NCI-H345 treated with DMSO at 0.1 percent for 48 hours (cell line): ENCODE results near the gene NEK10.

ENCODE experiments used
- DNase-seq: peaks from one replicate; lab custom pipeline; 2025; ENCODE audit not compliant: unreplicated experiment; lab: John Stamatoyannopoulos, UW

The NEK10 gene

DNA sequence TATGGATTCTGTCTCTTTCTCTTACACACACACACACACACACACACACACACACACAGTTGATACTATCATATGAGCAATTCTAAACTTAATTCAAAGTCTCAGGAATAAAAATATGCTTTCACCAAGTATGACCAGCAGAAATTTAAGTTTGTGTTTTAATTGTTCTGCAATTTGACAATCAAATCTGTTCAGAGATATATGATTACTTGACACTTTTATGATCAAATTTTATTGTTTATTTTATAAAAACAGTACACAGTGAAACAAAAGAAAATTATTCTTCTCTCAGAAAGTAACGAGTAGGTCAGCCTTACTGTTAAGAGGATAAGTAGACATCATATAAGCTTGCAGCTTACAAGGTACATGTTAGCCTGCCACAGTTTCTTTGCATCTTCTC is 114.3 kb downstream of the NEK10 start:
- no peak for DNase-seq

DNA sequence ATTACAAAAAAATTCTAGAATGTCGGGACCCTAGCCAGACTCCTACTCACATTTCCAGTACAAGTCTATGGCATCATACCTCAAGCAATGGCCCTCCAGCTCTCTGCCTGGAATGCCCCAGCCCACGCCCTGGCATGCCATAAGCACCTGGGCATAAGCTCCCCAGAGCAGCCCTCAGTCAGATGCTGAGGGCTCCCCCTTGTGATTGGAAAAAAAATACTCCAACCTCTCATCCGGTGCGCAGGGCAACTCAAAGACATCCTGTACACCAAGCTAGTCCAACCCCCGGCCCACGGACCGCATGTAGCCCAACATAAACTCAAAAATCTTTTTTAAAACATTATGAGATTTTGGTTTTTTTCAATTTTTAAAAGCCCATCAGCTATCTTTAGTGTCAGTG is 115.4 kb downstream of the NEK10 start:
- no peak for DNase-seq

- no peak for DNase-seq
These were observed 115.8 kb downstream of the NEK10 start for GRCh38 chr3:27253391-27253790.

- no peak for DNase-seq
These were observed 116.5 kb downstream of the NEK10 start for GRCh38 chr3:27252646-27253045.

DNA sequence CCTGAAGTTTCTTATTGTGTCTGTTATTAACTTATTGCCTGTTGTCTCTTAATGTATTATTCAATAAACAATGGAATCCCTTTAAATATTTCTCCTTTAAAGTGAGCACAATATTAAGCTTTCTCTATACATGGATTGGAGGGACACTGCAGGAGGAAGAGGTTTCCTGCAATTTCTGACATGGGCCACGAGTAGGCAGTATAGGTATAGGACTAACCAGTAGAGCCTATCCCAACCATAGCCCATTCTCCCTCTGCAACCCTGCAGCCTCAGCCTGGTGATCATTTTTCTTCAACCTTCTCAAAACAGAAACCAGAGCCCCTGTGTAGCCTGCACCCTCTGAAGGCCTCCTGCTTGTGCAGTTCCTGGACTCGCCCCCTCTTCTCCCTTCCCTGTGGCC is 124.8 kb downstream of the NEK10 start:
- no peak for DNase-seq

DNA sequence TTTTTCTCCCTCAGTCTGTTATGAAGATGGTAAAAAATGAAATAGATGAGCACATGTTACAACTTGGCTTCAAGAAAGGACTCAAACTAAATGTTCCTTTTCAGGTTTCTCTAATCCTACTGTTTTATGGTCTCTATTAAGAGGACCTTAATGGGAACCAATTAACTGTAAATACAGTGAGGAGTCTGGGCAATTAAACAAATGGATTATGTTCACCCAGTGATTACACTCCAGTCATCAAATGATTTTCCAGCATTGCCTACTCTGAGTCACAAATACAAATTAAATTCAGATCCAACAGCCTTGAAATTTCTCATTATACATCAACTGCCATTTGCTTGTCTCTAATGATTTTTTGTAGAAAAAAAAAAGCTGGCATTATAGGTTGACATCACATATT is 129.2 kb downstream of the NEK10 start:
- DNase-seq, result no peak

DNA sequence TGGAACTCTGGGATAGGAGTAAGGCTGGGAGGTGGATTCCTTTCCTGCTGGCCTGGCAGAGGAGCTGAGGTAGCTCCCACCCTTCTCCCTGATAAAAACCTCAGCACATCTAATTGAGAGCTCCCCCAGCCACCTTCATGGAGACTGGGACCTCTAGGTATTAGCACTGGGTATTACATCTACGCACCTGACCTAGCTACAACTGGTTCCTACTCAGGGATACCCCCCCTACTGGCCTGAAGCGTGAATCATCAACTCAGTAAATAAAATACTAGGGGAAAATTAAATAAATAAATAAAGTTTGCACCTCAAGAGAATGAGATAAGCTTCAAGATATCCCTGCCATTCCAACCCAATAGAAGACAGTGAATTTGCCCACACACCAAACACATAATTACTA is 140.4 kb downstream of the NEK10 start:
- no peak for DNase-seq

DNA sequence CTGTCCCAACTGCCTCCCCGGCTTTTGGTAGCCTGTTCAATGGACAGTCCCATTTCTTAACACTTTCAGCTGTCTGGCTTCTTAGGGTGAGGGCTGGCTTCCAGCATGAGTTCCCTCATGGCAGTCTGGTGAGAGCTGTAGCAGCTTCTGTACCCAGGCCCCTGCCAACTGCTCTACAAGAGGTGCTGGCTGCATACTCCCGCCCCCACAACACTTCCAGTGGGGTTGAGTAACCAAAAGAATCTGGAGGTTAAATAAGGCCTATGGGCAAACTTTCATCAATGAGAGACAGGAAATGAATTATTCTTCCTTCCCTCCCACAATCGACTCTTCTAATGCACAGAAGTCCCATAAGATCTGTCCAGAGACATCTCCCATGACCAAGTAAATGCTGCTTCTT is 145.0 kb downstream of the NEK10 start:
- no peak for DNase-seq

GRCh38 chr3:27221264-27221932 is 147.8 kb downstream of the NEK10 start:
- DNase-seq, result no peak

DNA sequence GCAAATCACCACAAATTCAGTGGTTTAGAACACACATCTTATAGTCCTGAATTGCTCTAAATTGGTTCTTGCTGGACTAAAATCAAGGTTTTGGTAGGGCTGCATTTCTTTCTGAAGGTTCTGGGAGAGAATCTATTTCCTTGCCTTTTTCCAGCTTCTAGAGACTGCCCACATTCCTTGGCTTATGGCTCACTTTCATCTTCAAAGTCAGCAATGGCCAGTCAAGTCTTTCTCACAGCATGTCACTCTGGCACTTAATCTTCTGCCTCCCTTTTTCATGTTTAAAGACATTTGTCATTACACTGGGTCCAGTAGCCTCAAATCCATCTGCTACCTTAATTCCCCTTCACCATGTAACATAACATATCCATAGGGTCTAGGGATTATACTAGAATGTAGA is 149.0 kb downstream of the NEK10 start:
- no peak for DNase-seq

GRCh38 chr3:27219127-27219845 is 149.9 kb downstream of the NEK10 start:
- DNase-seq, result no peak

GRCh38 chr3:27216955-27217552 is 152.1 kb downstream of the NEK10 start:
- DNase-seq, result no peak

DNA sequence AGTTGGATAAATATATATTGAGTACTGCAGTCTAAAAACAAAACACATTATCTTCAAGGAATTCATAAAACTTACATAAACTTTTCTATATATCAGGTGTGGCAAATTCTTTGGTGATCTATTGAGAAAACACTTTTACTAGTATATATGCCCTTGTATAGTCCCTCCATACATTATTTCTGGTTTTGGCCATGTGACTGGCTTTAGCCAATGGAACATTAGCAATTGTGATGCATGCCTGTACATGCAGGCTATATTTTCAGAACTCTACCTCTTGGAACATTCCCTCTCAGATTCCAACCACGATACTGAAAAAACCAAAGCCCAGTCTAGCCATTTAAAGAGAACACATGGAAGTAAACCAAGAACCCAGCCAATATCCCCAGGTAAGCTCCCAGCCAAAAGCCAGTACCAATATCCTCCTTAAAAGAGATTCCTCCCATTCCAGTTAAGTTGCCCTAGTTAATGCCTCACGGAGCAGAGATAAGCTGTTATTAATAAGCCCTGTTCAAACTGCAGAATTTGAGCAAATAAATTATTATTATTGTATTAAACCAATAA is 152.8 kb downstream of the NEK10 start:
- DNase-seq, result no peak

DNA sequence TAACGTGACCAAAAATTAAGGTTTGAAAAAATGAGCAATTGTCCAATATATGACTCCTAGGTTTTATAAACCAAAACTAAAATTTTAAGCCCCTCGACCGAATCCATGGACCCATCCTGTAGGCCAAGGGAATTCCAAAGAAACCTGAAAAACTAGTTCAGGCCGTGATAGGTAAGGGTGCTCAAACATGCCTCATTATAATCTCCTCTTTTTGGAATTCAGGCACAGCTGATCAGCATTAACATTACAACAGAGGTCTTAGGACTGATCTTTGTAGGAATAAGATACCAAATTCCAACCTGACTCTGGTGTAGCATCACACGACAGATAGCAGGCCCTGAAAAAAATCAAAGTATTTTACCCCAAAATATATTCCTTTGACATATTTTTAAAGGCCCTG is 155.7 kb downstream of the NEK10 start:
- no peak for DNase-seq

DNA sequence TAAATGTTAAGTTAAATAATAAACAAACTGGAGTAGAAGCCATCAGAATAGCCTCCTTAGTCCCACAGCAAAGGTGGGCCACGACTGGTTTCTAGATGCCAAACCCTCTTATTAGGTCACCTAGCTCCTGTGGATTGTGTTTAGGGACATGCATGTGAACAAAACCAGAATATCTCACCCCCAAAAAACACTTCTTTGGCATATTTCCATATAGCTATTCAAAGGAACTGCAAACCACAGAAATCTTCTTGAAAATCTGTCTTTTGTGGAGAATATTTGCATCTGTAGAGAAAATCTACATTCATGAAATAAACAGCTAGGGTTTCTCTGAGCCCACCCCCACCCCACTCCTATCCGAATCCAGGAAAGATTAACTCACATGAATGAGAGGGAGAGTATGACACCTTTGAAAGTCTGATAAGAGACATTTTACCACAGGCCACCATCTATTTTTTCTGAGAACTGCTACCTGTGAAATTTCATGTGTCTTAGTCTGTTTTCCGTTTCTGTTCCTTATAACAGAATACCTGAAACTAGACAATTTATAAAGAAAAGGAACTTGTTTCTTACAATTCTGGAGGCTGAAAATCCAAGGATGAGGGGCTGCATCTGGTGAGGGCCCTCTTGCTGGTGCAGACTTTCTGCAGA is 159.4 kb downstream of the NEK10 start:
- no peak for DNase-seq

DNA sequence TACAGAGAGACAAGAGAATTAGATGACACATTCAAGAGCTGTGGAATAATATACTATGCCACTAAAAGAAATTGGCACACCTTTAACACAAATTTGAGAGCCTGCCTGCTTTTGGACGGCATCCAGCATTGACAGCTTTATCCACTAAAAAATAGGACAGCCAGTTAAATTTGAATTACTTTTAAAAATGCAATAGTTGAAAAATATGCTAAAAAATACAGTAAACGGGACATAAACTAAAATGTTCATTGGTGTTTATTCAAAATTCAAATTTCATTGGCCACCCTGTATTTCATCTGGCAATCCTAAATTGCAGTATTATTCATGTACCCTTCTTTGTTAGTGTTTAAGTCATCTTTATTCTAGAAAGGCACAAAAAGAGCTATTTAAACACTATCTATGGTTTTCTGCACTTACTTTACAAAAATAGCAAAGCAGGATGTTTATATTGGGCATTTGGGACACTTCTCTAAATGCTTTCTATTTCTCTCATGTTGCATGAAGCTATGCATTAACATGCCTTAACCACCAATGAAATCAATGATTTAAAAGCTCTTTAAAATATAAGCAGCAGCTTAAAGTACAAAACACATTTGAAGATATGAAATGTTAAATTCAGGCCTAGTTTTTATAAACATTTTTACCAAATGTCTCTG is 160.1 kb downstream of the NEK10 start:
- no peak for DNase-seq

DNA sequence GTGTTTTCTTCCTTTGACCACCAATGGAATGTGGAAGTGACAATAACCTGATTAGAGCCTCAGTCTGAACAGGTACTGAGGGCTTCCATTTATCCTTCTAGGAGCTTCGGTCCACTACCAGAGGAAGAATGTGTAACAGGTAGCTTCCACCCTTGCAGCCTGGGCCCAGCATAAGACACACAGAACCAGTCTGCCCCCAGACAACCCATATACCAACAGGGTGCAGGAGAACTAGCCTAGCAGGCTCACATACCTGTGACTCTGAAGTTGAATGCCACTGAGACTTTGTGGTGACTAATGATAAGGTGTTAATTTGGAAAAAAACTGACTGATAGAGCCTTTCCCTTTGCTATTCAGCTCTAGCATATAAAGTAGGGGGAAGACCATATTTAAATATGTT is 166.2 kb downstream of the NEK10 start:
- no peak for DNase-seq

GRCh38 chr3:27201492-27201891 is 167.7 kb downstream of the NEK10 start:
- DNase-seq, result no peak

DNA sequence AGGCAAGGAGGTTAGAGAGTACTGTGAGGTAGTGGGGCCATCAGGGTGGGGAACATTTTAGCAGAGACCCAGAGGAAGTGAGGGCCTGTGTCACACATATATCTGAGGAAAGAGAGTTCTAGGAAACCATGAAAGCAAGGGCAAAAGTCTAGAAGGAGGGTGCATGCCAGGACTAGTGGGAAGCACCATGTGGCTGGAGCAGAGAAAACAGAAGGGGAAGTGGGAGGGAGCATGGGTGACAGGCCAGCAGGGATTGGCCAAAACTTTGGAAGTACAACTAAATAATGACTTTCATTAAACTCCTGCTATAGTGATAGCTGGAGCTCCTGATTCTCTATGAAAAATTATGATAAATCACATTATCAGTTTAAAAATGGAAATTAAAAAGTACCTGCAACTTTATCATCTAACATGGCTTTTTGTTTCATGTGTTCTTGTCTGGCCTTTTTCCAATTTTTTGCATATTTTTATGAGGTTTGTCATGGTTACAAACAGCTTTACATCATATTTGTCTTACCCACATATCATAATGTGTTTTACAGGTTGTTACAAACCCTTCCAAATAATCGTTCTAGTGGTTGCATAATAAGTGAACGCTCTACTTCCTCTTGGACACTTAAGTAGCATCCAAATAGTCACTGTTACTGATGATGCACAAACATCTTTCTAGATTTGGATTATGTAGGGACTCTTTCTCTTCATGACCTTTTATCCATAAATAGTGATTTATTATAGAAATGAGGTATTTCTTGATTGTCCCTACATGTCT is 168.3 kb downstream of the NEK10 start:
- no peak for DNase-seq

DNA sequence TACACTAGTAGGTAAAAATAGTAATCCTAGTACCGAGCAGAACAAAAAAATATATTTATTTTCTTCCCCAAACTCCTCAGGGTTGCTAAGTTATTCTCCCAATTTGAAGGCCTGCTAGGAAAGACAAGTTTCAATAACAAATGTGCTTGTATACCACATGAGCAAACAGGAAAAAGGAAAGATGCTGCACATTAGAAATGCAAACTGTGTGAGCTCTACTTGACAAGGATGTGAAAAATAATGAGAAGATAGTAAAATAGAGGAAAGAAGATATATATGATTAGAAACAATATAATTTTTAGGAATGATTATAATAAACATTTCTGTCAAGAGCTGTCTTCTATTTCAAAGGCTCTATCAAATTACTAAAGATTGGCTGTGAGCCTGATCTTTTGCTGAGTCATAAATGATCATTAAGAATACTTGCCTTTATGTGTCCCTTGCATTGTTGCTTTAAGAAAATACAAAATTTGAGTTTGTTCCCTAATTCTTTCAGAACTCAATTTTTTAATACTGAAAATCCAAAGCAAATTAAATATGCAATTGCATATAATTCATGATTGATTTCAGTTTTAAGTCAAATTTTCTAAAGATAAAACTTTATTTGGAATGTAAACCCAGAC is 174.2 kb downstream of the NEK10 start:
- DNase-seq, result no peak
